GM18858 (cell line): ENCODE results near the gene MEIS2.

Experiments
- ATAC-seq: cut with Tn5 transposase; IDR thresholded peaks from one replicate; pipeline ENCODE4 v1.9.1; 2021; ENCODE audit not compliant: unreplicated experiment

MEIS2 gene

GRCh38 chr15:36966708-36967107 is 133.6 kb downstream of the MEIS2 start:
- ATAC-seq: no peak

DNA sequence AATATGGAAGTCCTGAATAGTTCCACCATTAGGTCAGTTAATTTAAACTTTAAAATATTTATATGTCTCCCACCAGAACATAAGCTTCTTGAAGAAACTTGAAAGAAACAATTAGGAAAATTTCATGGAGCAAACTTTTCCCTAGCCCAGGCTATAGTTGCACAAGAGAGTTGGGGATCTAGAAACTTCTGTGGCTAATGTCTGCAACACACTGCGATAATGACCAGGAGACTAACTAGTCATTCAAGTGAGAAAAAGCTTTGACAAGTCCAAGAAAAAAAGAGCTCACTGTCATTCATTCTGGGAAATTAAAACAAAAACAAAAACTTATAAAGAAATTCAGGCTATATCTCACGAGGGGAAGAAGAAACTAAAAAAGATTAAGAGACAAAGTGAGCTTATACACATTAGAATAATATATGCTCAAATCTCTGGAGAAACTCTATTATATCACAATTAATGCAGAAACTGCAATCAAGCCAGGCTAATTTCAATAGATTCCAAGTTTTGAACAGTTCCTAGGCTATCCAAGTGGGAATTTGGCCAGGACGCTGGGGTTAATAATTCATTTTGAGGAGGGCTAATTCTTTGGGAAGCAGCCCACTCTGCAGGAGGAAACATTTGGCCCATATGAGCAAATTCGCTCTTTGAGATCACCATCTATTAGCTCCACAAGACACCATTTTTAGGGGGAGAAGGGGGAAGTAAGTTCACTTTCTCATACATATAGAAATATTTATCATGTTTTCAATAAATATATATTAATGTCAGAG is 134.6 kb downstream of the MEIS2 start:
- no peak for ATAC-seq

DNA sequence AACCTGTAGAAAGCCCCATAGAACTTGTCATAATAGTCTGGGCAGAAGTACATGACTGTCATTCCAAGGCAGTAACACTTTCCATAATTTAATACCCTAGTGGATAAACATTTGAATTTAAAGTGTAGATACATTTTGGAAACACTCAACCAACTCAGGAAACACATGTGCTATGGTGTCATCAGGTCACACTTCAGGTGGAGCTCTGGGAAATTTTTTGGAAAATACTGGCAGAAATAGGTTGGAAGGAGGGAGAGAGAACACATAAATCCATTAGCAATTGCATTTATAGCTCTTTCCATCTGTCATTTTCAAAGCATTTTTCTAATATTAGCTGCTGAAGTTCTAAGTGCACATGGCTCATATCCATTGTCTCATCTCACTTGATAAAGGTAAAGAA is 135.7 kb downstream of the MEIS2 start:
- no peak for ATAC-seq

GRCh38 chr15:36961956-36962355 is 138.4 kb downstream of the MEIS2 start:
- ATAC-seq: no peak

GRCh38 chr15:36960947-36961227 is 139.5 kb downstream of the MEIS2 start:
- no peak for ATAC-seq

DNA sequence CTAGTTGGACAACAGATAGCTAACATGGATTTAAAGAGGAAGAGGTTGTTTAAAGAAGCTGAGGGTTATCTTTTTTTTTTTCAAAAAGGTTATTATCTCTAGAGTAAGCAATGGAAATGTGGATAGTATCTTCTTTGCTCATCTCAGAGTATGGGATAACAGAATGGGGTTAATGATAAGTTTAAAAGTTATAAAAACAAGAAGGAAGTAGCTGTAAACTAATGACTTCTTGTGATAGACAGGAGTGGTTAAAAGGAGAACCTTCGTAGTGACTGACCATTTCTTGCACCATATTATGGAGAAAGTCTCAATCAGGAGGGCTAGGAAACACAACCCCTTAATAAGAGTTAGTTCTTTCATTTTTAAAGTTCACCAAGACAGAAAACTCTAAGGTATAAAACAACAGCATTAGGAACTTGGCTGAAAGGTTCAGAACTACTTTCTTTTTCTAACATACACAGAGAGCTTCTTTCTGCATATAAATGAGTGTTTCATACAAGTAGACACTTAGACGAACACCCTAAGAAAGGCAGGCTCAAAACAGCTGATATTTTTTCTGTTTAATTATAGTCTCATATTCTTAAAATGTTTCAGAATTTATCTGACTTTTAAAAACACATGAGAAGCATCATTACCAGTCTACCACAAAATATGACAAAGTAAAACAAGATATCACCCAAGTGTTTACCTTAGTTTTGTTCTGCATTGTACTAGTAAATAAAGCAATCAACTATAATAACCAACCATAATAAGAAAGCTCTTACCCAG is 140.0 kb downstream of the MEIS2 start:
- ATAC-seq: no peak

GRCh38 chr15:36959746-36960145 is 140.6 kb downstream of the MEIS2 start:
- ATAC-seq: no peak

DNA sequence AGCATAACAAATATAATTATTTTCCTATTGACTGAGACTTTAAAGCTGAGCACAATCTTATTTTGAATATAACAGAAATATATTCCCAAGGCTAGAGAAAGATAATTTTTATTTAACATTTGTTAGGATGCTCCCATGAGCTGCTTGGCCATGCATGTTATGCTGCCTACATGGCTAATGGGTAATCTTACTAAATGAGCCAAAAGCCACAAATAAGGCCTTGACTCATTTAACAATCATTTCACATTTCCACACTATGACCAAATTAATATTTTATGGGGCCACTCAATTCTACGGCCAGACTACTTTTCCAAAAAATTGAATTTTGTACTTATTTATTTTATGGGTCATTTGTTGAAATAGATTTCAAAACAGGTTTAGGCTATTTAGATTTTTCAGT is 141.7 kb downstream of the MEIS2 start:
- ATAC-seq: no peak

DNA sequence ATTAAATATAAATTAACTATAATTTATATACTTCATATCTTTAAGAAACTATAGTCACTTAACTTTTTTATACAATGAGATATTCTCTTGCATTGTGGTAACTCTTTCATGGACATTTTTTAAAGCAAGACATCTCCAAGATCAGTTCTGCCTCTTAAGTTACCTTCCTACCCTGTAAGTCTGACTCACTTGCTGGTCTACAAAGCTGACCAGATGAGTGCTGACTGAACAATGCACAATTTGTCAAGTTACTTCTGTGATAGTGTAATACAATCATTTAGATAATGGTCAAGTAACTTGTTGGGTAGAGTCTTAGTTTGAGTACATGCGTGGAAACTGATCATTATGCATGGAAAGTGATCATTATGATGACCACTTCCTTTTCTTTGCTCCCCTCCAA is 145.9 kb downstream of the MEIS2 start:
- no peak for ATAC-seq

DNA sequence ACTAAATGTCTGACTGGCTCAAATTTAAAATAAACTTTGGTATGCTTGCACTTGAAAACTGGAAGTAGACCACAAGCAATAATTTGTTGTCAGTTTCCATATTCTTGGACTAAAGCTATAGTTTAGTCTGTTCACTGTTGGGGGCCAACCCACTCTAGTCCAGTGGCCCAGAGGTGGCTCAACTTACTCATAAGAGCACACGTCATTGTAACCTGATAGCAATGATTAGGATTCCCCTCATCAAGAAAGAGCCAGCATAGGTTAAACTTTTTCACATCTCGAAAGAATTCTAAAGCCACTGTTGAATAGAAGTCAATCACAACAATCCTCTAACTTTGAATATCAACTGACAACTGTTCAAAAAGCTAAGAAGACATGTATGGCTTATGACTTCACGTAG is 147.0 kb downstream of the MEIS2 start:
- ATAC-seq: no peak

DNA sequence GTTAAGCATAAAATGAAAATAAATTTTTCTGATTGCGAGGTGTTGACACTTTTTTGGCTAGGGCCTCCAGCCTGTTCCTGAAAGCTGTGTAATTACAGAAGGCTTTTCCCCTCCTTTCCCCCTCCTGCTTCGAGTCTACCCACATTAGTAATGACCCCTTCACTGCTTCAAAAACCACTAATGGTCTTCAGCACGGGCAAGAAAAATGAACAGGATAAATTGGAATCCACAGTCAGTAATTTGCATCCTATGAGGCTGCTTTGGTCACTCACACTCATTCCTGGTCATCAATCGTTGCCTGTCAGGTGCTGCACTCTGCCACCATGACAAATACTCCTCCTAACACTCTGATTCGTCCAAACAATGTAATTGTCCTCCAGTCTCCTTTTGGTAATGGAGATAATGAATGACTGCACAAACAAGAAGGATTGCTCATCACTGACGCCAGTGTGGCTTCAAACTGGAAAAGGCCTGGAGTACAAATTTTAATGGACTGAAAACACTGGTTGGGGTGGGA is 148.6 kb downstream of the MEIS2 start:
- ATAC-seq: no peak

DNA sequence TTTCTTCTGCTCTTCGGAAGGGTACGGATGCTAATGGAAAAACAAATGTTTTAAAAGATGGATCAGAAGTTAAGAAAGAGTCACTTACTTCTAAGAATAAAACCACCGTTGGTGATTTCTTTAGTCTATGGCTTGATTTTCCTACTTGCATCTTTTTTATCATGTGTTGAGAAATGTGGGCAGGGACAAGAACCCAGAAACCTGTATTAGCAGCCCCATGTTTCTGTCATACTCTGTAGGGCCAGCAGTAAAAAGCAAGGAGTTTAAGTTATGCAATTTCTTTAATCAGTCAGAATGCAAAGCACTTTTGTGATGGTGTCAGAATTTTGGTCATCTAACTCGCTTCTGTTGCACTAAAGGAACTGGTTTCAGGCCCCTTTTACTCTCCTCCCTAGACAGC is 150.0 kb downstream of the MEIS2 start:
- no peak for ATAC-seq

- no peak for ATAC-seq
Observed at GRCh38 chr15:36948982-36949381, 151.4 kb downstream of the MEIS2 start.

- no peak for ATAC-seq
Observed at GRCh38 chr15:36947035-36947719, 153.2 kb downstream of the MEIS2 start.

GRCh38 chr15:36944442-36944841 is 155.9 kb downstream of the MEIS2 start:
- no peak for ATAC-seq

- ATAC-seq: no peak
Observed at GRCh38 chr15:36943508-36944361, 156.6 kb downstream of the MEIS2 start.

GRCh38 chr15:36942248-36942827 is 158.0 kb downstream of the MEIS2 start:
- no peak for ATAC-seq

DNA sequence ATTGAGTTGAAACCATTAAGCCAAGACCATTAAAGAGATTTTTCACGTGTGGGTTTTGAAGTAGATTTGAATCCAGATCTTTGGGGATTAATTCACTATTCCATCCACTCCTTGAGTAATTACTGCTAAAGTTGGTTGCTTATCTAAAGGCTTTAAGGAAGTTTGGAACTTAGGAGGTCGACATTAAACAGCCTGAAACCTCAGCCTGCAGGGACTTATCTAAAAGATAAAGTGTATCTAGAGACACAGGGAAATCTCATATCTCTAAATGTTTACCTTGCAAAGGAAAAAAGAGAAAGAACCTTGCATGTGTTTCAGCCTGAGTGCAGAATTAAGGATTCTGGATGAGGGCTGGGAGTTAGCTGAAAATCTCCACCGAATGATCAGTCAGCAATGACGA is 158.6 kb downstream of the MEIS2 start:
- no peak for ATAC-seq

GRCh38 chr15:36940636-36941260 is 159.6 kb downstream of the MEIS2 start:
- no peak for ATAC-seq

DNA sequence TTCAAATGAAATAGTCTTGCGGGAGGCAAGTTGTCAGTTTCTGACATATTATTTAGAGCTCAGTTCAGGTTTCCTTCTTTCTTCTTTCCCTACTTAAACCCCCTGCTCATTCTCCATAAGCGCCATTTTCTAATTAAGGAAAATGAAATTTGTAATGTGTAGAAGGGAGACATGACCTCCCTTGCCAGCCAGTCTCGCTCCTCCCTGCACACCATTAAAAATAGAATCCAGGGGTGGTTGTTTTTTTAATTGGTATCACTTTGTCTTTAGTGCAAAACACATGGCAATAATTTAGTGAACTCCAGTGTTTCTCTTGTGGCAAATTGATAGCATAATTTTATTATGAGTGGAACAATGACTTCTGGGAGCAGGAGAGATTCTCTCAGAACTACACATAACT is 160.1 kb downstream of the MEIS2 start:
- ATAC-seq: no peak
